ENCODE data around the gene BOK.
"Not testable (repeated sequence)": the region's sequence is repeated elsewhere in the genome, so short reads cannot be mapped to it uniquely, and the experiment has no call there.

The BOK gene

DNA sequence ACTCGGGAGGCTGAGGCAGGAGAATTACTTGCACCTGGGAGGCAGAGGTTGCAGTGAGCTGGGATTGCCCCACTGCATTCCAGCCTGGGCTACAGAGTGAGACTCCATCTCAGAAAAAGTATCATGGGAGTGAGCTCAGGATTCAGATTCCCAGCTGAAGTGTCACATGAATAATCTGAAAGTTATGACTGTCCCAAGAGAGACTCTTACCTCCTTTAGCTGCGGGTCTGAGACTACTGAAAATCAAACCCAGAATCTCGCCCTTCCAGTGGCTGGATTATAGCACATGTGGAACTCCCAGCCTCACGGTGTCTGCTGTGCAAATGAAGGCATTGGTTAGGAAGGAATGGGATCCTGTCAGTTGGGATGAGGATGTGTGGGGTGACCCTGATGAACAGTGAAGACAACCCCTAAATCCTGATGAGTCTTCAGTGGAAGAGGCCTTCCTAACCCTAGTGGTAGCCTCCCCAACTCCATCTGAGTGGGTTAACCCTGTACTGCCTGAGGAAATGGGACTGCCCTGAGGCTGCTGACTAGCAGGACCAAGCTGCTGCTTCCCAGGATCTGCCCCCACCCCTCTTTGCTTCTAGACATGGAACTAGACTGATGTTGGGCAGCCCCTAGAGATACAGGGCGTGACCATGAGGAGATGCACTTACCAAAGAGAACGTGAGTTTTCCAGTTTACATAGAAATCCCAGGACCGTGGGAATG is 16.5 kb downstream of the BOK start:
- no peak for DNase-seq

DNA sequence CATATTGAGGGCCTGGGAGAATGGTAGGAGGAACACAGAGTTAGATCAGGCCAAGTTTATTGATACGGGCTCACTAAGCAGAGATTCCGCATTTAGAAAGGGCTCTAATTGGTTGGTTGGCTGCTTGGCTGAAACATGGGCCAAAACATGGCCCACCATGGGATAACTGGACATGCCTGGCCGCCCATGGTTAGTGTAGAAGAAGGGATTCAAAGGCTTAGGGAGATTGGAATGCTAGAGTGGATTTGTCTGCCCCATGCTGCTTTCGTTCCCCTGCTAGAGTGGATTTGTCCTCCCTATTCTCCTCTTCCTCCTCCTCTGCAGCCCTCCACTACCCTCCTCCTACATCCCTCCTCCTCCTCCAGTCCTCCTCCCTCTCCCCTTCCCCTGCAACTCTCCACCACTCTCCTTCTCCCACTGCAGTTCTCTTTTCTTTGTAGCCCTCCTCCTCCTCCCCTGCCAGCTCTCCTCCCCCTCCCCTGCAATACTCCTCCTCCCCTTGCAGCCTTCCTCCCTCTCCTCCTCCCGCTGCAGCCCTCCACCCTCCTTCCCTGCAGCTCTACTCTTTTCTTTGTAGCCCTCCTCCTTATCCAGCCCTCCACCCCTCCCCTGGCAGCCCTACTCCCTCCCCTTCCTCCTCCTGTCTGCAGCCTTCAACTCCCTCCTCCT is 17.2 kb downstream of the BOK start:
- no peak for DNase-seq

DNA sequence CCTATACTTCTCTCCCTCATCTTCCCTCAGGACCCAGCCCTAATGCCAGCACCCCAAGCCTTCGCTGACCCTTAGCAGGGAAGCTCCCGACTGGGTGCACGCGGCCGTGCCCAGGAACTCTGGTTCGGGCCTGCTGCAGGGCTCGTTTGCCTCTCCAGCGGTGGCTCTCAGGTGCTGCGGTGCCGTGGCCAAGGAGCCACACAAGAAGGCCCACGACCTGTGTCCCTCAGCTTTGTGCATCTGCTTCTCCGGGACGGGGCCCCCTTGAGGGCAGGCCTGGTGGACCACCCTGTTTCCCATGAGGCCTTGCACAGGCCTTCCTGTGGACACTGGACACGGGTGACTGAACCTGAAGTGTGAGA is 17.7 kb downstream of the BOK start:
- DNase-seq: no peak

DNA sequence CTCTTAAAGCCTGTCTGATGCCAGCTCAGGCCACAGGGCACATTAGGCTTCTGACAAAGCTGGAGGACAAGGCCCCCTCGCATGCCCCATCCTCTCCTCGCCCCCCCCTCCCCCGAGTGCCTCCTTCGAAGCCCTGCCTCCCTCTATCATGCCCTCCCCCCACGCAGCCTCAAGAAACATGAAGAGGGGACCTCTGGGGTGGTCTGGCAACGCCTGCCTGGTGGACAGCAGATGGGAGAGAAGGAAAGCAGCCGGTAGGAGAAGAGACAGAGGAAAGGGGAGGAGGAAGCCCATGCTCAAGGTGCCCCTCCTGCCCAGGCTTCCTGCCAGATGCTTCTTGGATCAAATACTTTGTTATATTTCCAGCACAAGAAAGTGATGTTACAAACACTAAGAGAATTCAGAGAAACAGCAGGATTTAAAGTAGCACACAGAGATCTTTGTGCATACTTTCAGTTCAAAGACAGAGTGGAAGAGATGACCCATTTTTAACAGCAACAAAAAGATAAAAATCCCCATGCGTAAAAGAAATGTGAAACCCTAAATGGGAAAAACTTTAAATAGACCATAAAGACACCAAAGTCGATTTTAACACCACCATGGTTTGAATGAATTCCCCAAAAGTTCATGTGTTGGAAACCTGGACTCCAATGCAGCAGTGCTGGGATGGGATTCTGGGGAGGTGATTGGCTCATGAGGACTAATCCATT is 19.0 kb downstream of the BOK start:
- DNase-seq: no peak

DNA sequence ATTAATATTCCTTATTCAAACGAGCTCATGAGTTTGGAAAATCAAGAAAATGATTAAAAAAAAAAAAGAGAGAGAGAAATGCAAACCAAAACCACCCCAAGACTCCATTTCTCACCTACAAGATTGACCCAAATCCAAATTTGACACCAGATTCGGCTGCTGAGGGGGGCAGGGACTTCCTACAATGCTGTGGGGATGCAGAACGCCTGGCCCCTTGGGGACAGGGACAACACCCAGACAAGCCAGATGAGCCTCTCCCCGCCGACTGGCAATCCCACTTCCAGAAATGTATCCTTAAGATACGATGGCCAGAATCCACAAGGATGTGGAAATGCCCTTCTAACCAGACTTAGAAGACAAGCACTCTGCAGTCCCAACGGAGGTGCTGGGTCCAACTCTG is 20.7 kb downstream of the BOK start:
- DNase-seq: no peak

DNA sequence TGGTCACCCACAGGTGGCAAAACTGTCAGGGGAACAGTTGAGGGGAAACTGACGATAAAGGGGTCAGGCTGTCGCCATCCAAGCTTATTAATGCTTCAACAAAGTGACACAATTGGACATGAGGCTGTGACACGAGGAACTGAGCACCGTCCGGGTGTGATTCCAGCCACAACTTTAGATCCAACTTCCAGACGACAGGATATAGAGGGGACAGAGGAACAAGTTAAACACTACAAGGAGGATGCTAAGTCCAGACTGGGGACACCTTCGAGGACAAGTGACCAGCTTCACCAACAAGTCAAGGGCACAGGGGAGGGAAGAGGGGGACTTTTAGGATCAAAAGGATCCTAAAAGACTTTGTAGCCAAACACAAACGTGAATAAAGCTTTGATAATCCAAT is 23.8 kb downstream of the BOK start:
- DNase-seq: no peak

DNA sequence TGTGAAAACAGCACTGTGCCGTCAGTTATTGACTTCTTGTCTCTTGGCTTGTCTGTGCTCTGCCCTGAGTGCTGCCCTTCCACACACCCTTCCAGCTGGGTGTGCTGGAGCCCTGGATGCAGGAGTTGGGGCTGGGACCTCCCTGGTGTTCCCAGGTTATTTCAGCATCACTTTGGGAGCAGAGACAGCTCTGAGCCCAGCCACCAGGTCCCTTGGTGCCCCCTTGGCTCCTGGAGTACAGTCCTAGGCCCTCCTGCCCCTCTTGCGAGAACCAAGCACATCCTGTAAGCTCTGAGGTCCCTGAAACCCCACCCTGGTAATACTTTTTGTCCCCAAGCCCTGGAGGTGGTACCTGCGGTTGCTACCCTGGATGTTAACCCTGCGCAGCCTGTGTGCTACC is 24.3 kb downstream of the BOK start:
- DNase-seq: no peak

DNA sequence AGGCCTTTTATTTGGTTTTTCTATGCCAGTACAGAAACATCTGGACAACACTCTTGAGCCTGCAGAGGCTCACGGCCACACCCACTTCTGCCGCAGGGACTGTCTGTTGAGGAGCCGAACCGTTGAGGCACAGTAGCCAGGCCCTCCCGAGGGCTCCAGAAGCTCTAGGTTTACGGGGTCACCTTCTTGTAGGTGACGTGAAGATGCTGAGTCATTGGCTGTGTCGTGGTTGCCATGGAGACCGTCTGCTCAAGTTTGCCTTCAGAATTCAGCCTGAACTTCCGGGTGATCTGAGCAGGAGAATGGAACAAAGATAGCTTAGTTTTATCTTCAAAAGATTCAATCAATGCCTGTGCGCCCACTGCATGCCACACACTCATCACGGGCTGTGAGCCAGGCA is 25.9 kb downstream of the BOK start:
- DNase-seq: no peak

DNA sequence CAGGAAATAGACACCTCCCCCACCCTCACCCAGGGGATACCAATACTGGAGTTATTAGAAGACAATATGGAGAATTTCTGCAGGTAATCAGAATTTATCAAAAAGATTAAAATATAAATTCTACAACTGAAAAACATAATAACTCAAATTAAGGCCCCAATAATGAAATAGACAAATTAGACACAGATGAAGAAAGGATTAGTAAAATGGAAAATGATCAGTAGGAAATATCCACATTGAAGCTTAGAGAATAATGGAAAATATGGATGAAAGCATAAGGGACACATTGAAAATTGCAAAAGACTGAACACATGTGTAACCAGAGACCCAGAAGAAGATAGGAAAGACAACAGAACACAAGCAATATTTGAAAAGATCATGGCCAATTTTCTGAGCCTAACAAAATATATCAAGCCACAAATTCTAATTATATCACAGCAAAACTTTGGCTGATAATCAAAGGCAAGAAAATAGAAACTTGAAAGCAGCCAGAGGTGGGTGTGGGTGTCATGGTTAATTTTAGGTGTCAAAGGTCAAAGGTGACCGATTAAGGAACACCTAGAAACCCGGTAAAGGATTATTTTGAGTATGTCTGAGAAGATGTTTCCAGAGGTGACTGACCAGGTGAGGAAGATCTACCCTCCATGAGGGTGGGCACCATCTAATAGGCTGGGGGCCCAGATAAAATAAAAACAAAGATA is 28.2 kb downstream of the BOK start:
- no peak for DNase-seq

DNA sequence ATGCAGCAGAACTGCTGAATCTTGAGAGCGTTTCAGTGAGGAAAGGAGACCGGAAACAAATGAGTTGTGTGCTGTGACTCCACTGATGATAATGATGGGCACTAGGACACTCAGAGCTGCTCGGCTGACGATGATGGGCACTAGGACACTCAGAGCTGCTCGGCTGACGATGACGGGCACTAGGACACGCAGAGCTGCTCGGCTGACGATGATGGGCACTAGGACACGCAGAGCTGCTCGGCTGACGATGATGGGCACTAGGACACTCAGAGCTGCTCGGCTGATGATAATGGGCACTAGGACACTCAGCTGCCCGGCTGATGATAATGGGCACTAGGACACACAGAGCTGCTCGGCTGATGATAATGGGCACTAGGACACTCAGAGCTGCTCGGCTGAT is 31.3 kb downstream of the BOK start:
- not testable (repeated sequence) for DNase-seq

DNA sequence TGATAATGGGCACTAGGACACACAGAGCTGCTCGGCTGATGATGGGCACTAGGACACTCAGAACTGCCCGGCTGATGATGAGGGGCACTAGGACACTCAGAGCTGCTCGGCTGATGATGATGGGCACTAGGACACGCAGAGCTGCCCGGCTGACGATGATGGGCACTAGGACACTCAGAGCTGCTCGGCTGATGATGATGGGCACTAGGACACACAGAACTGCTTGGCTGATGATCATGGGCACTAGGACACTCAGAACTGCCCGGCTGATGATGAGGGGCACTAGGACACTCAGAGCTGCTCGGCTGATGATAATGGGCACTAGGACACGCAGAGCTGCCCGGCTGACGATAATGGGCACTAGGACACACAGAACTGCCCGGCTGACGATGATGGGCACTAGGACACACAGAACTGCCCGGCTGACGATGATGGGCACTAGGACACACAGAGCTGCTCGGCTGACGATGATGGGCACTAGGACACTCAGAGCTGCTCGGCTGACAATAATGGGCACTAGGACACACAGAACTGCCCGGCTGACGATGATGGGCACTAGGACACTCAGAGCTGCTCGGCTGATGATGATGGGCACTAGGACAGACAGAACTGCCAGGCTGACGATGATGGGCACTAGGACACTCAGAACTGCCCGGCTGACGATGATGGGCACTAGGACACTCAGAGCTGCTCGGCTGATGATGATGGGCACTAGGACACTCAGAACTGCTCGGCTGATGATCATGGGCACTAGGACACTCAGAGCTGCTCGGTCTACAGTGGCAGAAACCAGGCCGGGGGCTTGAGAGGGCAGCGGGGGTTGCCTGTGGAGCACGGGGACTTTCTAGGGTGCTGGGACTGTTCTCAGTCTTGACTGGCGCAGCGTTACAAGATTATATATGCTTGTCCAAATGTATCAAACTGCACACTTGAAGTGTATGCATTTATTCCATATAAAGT is 32.2 kb downstream of the BOK start:
- not testable (repeated sequence) for DNase-seq

DNA sequence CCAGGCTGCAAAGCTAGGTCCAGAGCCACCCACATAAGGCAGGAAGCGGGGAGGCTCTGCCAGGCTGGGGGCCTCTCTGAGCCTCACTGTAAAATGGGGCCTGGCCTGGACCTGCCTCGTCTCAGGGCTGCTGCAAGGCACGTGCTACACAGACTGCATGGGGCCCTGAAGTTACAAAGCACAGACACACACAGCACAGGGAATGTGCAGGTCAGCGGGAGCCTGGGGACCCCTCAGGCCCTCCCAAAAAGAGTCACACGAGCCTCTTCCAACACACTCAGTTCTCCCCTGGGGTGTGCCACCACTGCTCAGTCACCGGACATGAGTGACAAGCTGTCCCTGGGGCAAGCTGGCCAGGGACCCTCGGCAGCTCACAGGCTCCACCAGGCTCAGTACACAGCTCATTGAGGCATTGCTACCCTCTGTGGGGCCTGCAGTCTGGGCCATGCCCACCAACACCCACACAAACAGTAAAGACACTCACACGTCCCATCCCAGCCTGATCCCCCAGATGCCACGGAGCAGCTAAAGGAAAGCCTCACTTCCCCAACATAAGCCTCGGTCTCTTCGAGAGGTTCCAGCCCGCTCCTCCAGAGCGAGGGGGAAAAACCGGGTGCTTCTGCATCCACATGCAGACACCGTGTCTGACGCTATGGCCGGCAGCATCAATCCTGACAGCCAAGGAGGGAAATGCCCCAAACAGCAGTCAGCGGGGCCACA is 33.7 kb downstream of the BOK start:
- DNase-seq: no peak

DNA sequence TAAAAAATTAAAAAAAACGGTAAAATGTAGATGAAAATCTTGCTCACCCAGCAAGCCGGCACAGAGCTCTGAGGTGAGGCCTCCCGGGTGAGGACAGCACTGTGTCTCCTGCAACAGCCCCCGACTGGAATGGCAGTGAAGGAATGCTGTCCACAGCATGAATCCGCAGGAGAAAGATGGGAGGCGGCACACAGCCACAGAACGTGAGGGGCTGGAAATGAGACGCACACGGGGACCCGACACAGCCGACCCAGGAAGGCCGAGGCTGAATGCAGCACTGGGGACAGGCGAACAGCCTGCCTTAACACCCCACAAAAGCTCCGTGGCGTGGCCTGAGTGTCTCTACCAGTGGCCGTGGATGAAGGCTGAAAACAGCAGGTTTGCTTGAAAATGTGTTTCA is 34.7 kb downstream of the BOK start:
- DNase-seq: no peak

DNA sequence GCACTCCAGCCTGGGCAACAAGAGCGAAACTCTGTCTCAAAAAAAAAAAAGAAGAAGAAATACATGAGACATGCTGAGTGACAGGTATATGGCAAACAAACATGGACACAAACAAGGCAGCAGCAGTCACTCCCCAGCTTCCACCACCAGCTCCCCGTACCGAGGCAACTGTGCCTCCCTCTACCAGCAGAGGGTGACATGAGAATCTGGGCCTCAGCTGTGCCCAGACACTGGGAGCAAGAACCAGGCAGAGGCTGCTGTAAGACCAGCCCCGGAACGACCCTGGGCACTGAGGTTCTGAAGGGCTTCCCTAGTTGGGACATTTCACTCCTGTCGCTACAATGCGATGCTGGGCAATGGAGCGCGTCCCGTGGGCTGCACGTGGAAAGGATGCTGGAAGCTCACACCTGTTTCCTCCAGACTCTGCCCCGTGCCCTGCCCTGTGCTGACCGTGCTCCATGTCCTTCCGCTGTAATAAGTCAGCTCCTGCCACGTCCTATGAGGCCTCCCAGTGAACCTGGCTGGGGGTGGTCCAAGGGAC is 37.1 kb downstream of the BOK start:
- no peak for DNase-seq

DNA sequence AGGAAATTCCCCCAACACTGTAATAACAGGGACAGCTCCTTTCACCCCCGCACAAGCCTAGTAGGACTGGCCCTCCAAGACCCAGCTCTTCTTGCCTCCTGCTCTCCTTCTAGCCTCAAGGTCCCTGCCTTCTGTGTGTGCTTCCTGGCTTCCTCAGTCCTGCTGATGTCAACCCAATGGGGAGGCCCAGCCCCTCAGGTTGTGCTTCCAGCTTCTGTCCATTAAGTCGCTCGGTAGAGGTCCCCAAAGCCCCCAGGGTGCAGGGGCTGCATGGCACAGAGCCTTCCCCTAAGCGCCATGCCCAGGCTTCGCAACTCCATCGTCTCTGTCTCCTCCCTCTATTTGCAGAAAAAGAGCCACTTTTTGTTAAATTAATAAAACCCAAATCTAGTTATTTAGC is 39.0 kb downstream of the BOK start:
- DNase-seq: no peak

DNA sequence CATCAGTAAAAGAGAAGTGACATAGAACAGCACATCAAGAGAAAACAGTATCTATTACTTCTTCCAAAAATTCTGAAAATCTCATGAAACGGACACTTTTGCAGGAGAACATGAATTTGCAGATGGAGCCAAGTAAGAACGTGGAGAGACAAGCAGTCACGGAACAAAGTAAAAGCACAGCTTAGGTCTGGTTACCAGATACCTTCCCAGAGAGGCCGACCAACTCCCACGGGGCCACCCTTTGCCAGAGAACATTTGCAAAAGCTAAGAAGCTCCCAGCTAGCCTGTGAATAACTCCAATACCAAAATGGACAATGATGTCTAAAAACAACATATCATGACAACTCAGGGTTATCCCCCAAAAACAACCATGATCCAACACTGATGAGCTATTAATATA is 39.5 kb downstream of the BOK start:
- no peak for DNase-seq

DNA sequence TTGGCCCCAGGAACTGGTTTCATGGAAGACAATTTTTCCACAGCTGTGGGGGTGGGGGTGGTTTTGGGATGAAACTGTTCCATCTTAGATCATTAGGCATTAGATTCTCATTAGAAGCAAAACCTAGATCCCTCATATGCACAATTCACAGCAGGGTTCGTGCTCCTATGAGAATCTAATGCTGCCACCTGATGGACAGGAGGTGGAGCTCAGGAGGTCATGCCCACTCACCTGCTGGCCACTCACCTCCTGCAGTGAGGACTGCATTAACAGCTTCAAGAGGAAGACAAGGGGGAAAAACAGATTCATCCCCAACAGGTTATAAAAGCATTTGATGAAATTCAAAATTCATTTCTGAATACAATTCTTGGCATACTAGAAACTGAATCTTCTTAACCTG is 39.9 kb downstream of the BOK start:
- no peak for DNase-seq

DNA sequence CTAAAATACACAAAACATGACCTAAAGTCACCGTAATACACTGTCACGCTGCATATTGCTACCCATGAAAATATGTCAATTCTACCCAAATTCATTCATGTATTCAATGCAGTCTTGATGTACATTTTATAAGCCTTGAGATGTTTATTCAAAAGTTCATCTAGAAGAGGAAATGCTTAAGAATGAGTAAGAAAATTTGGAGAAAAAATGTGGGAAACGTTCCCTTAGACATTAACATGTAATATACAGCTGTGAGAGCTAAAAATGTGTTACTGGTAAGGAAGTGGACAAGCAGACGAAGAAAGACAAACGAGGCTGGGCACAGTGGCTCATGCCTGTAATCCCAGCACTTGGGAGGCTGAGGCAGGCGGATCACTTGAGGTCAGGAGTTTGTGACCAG is 41.1 kb downstream of the BOK start:
- DNase-seq: no peak

DNA sequence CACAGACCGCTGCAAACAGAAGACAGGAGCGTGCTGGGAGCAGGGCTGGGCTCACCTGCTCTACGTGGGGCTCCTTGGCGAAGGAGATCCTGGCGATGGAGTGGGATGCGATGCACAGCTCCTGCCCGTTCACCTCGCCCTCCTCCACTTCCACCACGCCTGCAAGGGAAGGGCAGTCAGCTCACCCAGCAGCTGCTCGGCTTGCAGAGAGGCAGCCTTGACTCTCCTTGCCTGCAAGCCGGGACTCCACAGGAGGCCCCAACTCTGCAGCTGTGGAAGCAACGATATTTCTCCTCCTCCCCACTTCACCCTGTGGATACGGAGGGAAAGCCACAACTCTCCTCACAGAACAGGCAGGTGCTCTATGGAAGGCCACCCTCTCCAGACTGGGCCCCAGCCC is 43.3 kb downstream of the BOK start:
- no peak for DNase-seq

DNA sequence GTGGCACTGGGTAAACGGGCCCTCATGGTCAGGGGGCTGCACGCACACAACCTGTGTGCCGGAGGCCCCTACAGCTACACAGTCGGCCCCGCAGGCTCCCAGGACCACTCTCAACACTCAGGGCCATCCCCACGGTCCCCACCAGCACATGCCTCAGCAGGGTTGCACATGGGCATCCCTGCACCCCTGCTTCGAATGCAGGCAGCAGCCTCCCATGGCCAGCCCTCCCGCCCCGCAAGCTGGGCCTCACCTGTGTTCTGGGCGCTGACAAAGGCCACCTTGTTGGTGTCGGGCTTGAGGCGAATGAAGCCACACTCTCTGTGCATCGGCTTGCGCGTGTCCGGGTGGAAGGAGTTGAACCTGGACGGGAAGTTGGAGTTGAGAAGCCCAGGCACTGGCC is 44.2 kb downstream of the BOK start:
- DNase-seq: no peak

DNA sequence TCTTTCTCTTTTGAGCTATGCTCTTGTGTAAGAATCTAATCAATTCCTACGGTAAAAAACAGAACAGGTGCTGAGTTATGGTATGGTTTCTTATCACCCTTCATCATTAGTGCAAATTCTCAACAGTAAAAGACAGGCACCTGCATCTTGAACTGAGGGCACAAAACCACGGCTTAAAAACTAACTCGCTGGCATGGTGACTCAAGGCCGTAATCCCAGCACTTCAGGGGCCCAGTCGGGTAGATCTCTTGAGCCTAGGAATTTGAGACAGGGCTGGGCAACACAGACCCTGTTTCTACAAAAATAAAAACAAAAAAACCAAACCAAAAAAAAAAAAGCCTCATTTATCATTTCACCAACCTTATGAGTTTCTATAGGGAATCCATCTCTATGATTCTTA is 45.1 kb downstream of the BOK start:
- DNase-seq: no peak

DNA sequence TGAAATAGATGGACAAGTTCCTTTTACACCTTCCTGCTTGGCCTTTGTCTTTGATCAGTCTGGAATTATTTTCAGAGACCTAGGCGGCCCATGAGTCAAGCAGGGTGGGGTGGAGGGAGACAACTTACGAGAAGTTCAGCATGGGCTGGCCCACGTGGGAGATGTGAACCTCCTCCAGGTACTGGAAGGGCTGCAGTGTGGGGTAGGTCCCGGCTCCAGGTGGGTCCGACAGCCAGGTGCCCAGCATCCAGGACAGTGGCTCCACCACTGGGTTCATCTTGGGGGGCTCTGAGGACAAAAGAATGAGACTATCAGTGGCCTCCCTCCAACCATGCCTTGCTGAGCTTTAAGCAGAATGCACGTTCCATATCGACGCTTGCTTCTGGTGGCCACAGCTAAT is 47.6 kb downstream of the BOK start:
- DNase-seq: no peak

Data from SIG-M5 (cell line).